Hematopoietic multipotent progenitor cell treated with erythropoietin and hydrocortisone succinate and interleukin-3 and kit ligand, for 17 days (in vitro differentiated cells): ENCODE data around the gene TRPT1.

ENCODE experiments used
- DNase-seq: peaks from one replicate; pipeline ENCODE4 v3.0.0-alpha.2; 2015; ENCODE audit warnings: low spot score

The TRPT1 gene

GRCh38 chr11:64245401-64245796 is 19.4 kb upstream of the TRPT1 start:
- no peak for DNase-seq

- DNase-seq: no peak
Measured at GRCh38 chr11:64244966-64245365, 19.0 kb upstream of the TRPT1 start.

- no peak for DNase-seq
Measured at GRCh38 chr11:64244107-64244506, 18.1 kb upstream of the TRPT1 start.

- DNase-seq: no peak
Measured at GRCh38 chr11:64243236-64243854, 17.4 kb upstream of the TRPT1 start.

- DNase-seq: no peak
Measured at GRCh38 chr11:64241491-64242374, 15.7 kb upstream of the TRPT1 start.

- peak; percentile 100 for DNase-seq
Measured at GRCh38 chr11:64241241-64241490, 15.2 kb upstream of the TRPT1 start.

GRCh38 chr11:64240435-64241240 is 14.7 kb upstream of the TRPT1 start, which contains the start of gene FKBP2:
Gene FKBP2 (plus strand): TSS chr11:64241095. CDS start chr11:64242388, 1,293 bp downstream.
- peak; percentile 99 for DNase-seq

- no peak for DNase-seq
Measured at GRCh38 chr11:64239662-64240434, 13.9 kb upstream of the TRPT1 start.

GRCh38 chr11:64238999-64239398 is 13.0 kb upstream of the TRPT1 start:
- DNase-seq: no peak

- DNase-seq: no peak
Measured at GRCh38 chr11:64238076-64238475, 12.1 kb upstream of the TRPT1 start.

- no peak for DNase-seq
Measured at GRCh38 chr11:64237484-64237951, 11.5 kb upstream of the TRPT1 start.

- DNase-seq: no peak
Measured at GRCh38 chr11:64235437-64236161, 9.6 kb upstream of the TRPT1 start.

GRCh38 chr11:64234647-64235379 is 8.8 kb upstream of the TRPT1 start:
- DNase-seq: peak; percentile 51

- DNase-seq: peak; percentile 42
Measured at GRCh38 chr11:64233913-64234586, 8.1 kb upstream of the TRPT1 start, which contains the start of gene VEGFB. Gene VEGFB (plus strand): TSS chr11:64234584. CDS start chr11:64234834, 250 bp downstream.

- no peak for DNase-seq
Measured at GRCh38 chr11:64232967-64233315, 7.0 kb upstream of the TRPT1 start.

GRCh38 chr11:64232182-64232966 is 6.4 kb upstream of the TRPT1 start:
- DNase-seq: no peak

- DNase-seq: no peak
Measured at GRCh38 chr11:64231546-64231945, 5.6 kb upstream of the TRPT1 start.

- DNase-seq: no peak
Measured at GRCh38 chr11:64230985-64231365, 5.0 kb upstream of the TRPT1 start.
